ENCODE results near the gene GRIA1. TPM values are rescaled to one million over a fixed set of nuclear protein-coding genes. Genes with fewer than 3 reads are reported as not detected.

The GRIA1 gene
- total and polyA plus RNA-seq, 8 donors, result 2.9 to 20.2 (median 11.2) TPM

DNA sequence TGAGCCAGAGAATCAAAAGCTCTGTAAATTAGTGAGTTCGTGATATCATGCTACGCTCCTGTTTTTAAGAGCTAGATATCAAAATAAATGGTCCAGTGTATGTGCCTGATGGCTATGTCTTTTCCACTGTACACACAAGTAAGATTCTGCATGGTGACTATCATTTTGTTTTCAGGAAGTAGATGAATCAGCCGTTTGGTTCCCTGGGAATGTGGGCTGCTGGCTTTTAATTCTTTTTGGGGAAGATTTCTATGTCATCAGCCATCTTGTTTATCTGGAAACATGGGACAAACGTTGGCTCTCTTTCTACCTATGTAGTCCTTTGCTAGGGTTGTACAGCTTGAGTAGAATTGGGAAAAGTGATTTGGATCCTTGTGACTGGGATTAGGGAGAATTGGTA is 126.7 kb downstream of the GRIA1 start:
- no peaks in the 10 kb centered on the region for H3K4me1 ChIP-seq
- no peak for ATAC-seq
- no peak overlapping the region for H3K4me3 ChIP-seq
- no peak for DNase-seq
- TF ChIP-seq, protein P1, sequence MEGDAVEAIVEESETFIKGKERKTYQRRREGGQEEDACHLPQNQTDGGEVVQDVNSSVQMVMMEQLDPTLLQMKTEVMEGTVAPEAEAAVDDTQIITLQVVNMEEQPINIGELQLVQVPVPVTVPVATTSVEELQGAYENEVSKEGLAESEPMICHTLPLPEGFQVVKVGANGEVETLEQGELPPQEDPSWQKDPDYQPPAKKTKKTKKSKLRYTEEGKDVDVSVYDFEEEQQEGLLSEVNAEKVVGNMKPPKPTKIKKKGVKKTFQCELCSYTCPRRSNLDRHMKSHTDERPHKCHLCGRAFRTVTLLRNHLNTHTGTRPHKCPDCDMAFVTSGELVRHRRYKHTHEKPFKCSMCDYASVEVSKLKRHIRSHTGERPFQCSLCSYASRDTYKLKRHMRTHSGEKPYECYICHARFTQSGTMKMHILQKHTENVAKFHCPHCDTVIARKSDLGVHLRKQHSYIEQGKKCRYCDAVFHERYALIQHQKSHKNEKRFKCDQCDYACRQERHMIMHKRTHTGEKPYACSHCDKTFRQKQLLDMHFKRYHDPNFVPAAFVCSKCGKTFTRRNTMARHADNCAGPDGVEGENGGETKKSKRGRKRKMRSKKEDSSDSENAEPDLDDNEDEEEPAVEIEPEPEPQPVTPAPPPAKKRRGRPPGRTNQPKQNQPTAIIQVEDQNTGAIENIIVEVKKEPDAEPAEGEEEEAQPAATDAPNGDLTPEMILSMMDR (IDR thresholded peaks at IDR 0.05), result no peak
- H3K27ac ChIP-seq, result no peak overlapping the region
- no peaks in the 10 kb centered on the region for H3K36me3 ChIP-seq
- no peaks in the 10 kb centered on the region for H3K27me3 ChIP-seq
- H3K9me3 ChIP-seq, result no peaks in the 10 kb centered on the region
- intact Hi-C loops (cut with DNase I), result no loop called here

GRCh38 chr5:153618307-153618706 is 127.8 kb downstream of the GRIA1 start:
- H3K27me3 ChIP-seq, result no peaks in the 10 kb centered on the region
- H3K27ac ChIP-seq, result no peak overlapping the region
- H3K36me3 ChIP-seq, result no peaks in the 10 kb centered on the region
- intact Hi-C loops (cut with DNase I), result no loop called here
- no peak for ATAC-seq
- no peaks in the 10 kb centered on the region for H3K4me1 ChIP-seq
- H3K4me3 ChIP-seq, result no peak overlapping the region
- no peaks in the 10 kb centered on the region for H3K9me3 ChIP-seq
- no peak for DNase-seq
- TF ChIP-seq, protein P1 (IDR thresholded peaks at IDR 0.05), result no peak

GRCh38 chr5:153618867-153619266 is 128.4 kb downstream of the GRIA1 start:
- no peaks in the 10 kb centered on the region for H3K36me3 ChIP-seq
- TF ChIP-seq, protein P1 (IDR thresholded peaks at IDR 0.05), result no peak
- ATAC-seq, result no peak
- H3K4me1 ChIP-seq, result no peaks in the 10 kb centered on the region
- no peak overlapping the region for H3K27ac ChIP-seq
- H3K9me3 ChIP-seq, result no peaks in the 10 kb centered on the region
- intact Hi-C loops (cut with DNase I), result no loop called here
- no peaks in the 10 kb centered on the region for H3K27me3 ChIP-seq
- no peak overlapping the region for H3K4me3 ChIP-seq
- DNase-seq, result no peak

- no peaks in the 10 kb centered on the region for H3K9me3 ChIP-seq
- H3K4me3 ChIP-seq, result no peak overlapping the region
- TF ChIP-seq, protein P1 (IDR thresholded peaks at IDR 0.05), result no peak
- intact Hi-C loops (cut with DNase I), result no loop called here
- H3K27me3 ChIP-seq, result no peaks in the 10 kb centered on the region
- peak; percentile 95 for ATAC-seq
- H3K36me3 ChIP-seq, result no peaks in the 10 kb centered on the region
- no peak overlapping the region for H3K27ac ChIP-seq
- H3K4me1 ChIP-seq, result no peaks in the 10 kb centered on the region
- DNase-seq, result peak in 2 of 4 donors; percentile 7 to 35
These were observed 129.3 kb downstream of the GRIA1 start for GRCh38 chr5:153619771-153620170.

DNA sequence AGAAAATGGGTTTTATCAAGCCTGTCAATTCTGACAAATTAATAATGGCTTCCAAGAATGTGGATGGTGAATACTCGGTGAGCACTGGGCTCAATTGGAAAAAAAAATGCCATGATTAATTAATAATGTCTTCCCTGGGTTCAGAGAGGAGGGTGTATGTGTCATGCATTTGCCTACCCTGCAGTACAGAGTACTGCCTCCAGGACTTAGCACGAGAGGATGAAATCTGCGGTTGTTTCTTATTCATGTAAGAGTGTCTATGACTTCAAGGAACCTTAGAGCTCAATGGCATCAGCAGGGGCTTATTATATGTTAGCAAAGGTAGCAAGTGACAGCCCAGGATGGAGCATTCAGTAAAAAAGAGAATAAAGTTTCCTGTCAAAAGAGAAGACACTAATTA is 132.7 kb downstream of the GRIA1 start:
- DNase-seq (no peak), ATAC-seq (no peak)
- Histone ChIP-seq H3K4me3 (no peak overlapping the region), H3K4me1 (no peaks in the 10 kb centered on the region), H3K36me3 (no peaks in the 10 kb centered on the region), H3K27me3 (no peaks in the 10 kb centered on the region), H3K9me3 (no peaks in the 10 kb centered on the region), H3K27ac (no peak overlapping the region)
- intact Hi-C loops (cut with DNase I), result no loop called here
- TF ChIP-seq, protein P1 (IDR thresholded peaks at IDR 0.05), result no peak
